K562 (cell line): ENCODE measurements around the gene BLOC1S2. TPM values are rescaled to one million over a fixed set of nuclear protein-coding genes. Genes with fewer than 3 reads are reported as not detected.
"Not testable (repeated sequence)": the region's sequence is repeated elsewhere in the genome, so short reads cannot be mapped to it uniquely, and the experiment has no call there.

Source experiments
- ATAC-seq: fragments of 200-7000 bp; cut with Tn5 transposase; 3 replicates; pipeline ENCODE4 v1.9.1; 2020; ENCODE audit warnings: moderate library complexity
- BruUV-seq: library from RNA; stranded (reverse); fragments of 400-500 nt; replicated peaks from 2 replicates; lab custom pipeline; 2021; lab: Mats Ljungman, UMichigan
- CTCF ChIA-PET: fragments of 300-600 bp; formaldehyde crosslinking; extraction: SDS; loops from one replicate; lab custom pipeline; 2021; ENCODE audit warnings: low intra/inter-chr PET ratio; lab: Yijun Ruan, JAX
- POLR2A ChIA-PET: fragments of 300-600, 350-650 bp; sonication (Branson Sonifier 250); formaldehyde crosslinking; extraction: SDS; loops from one replicate; lab custom pipeline; 2021; ENCODE audit warnings: antibody characterized with exemption, inconsistent platforms; lab: Yijun Ruan, JAX
- DNase-seq, 4 experiments: peaks; one replicate each; pipeline versions ENCODE4 v3.0.0 to v3.0.0-alpha.2; 2011 to 2018; ENCODE audit warnings: low spot score in 3 of 4, mixed read lengths in 3 of 4; ENCODE audit errors: extremely low read depth in 1 of 4
- FAIRE-seq: peaks from 2 replicates; lab custom pipeline; 2011; peaks lifted over from hg19 to GRCh38; lab: Jason Lieb, UNC
- H2AFZ ChIP-seq: 2 replicates; pipeline ENCODE4 v1.6.0; 2011; ENCODE audit warnings: low read depth, low read length, control low read depth, inconsistent platforms
- H3K27ac ChIP-seq: fragments of 200-600 bp; 3 replicates; pipeline ENCODE4 v1.8.0; 2011; ENCODE audit warnings: low read depth, mild to moderate bottlenecking, control low read depth, inconsistent platforms, low read length, moderate library complexity, mixed read lengths; ENCODE audit errors: extremely low read depth
- H3K27me3 ChIP-seq, 2 experiments: fragments of 300-600 bp in 1 of 2; 2 replicates in 1 of 2; 3 replicates in 1 of 2; pipeline versions ENCODE4 v1.6.0 to v1.8.0; 2011; ENCODE audit warnings: inconsistent platforms in 2 of 2, low read length in 2 of 2, mild to moderate bottlenecking in 1 of 2, mixed read lengths in 1 of 2, moderate library complexity in 1 of 2; ENCODE audit not compliant: control insufficient read depth in 2 of 2, insufficient read depth in 2 of 2
- H3K36me3 ChIP-seq: fragments of 300-600 bp; 3 replicates; pipeline ENCODE4 v1.8.0; 2011; ENCODE audit warnings: mild to moderate bottlenecking, low read length, inconsistent platforms; ENCODE audit not compliant: control insufficient read depth, insufficient read depth
- H3K4me1 ChIP-seq, 2 experiments: fragments of 200-600 bp in 1 of 2; replicated peaks in 1 of 2; 2 replicates in 1 of 2; 3 replicates in 1 of 2; pipeline versions ENCODE4 v1.5.1 to v1.8.0; 2011; ENCODE audit warnings: inconsistent platforms in 2 of 2, low read length in 2 of 2, mild to moderate bottlenecking in 1 of 2, mixed read lengths in 1 of 2, moderate library complexity in 1 of 2; ENCODE audit not compliant: control insufficient read depth in 2 of 2, insufficient read depth in 2 of 2
- H3K4me2 ChIP-seq: 2 replicates; pipeline ENCODE4 v1.6.1; 2011; ENCODE audit warnings: low read length, control low read depth, inconsistent platforms, mixed read lengths; ENCODE audit not compliant: insufficient read depth
- H3K4me3 ChIP-seq: fragments of 200-600 bp; sonication (generic), shearing (Covaris generic); 2 replicates; pipeline ENCODE4 v1.5.1; 2016; ENCODE audit warnings: control low read depth, inconsistent platforms
- H3K79me2 ChIP-seq: fragments of 200-600 bp; 3 replicates; pipeline ENCODE4 v1.8.0; 2011; ENCODE audit warnings: low read length, inconsistent platforms; ENCODE audit not compliant: control insufficient read depth, insufficient read depth
- H3K9ac ChIP-seq, 2 experiments: 2 replicates each; pipeline versions ENCODE4 v1.6.0 to v1.6.1; 2011; ENCODE audit warnings: low read depth in 2 of 2, low read length in 2 of 2, control low read depth in 1 of 2, inconsistent platforms in 1 of 2, mild to moderate bottlenecking in 1 of 2, mixed read lengths in 1 of 2; ENCODE audit not compliant: insufficient read depth in 1 of 2
- H3K9me1 ChIP-seq: one replicate; pipeline ENCODE4 v1.6.0; 2011; ENCODE audit warnings: inconsistent platforms, mild to moderate bottlenecking, low read length, moderate library complexity; ENCODE audit not compliant: control insufficient read depth, insufficient read depth
- H3K9me3 ChIP-seq: replicated peaks from 2 replicates; pipeline ENCODE4 v1.5.1; 2011; ENCODE audit warnings: low read depth, low read length, inconsistent platforms; ENCODE audit not compliant: control insufficient read depth, insufficient read depth
- H4K20me1 ChIP-seq: replicated peaks from 2 replicates; pipeline ENCODE4 v1.6.1; 2011; ENCODE audit warnings: low read length, inconsistent platforms, mixed read lengths; ENCODE audit not compliant: control insufficient read depth, insufficient read depth
- E2F1 ChIP-seq: sonication (generic); formaldehyde crosslinking; IDR thresholded peaks from 2 replicates; pipeline ENCODE4 v1.8.1; 2023; ENCODE audit warnings: mild to moderate bottlenecking, missing genetic modification reagents, moderate library complexity
- FOSL1 ChIP-seq: fragments of 200-800 bp; sonication (Bioruptor generic); conservative IDR thresholded peaks from 2 replicates; pipeline ENCODE4 v1.6.1; 2016; ENCODE audit warnings: missing genetic modification characterization, missing compliant biosample characterization
- HINFP ChIP-seq: fragments of 450-650 bp; conservative IDR thresholded peaks from 2 replicates; pipeline ENCODE4 v1.6.1; 2016; ENCODE audit warnings: missing genetic modification characterization, low read depth, mild to moderate bottlenecking, control low read depth, missing compliant biosample characterization
- NFATC3 ChIP-seq: fragments of 450-650 bp; IDR thresholded peaks from 2 replicates; pipeline ENCODE4 v1.6.1; 2017; ENCODE audit warnings: mild to moderate bottlenecking
- RBM22 ChIP-seq: fragments of 200-400 bp; formaldehyde crosslinking; IDR thresholded peaks from 2 replicates; pipeline ENCODE4 v1.6.1; 2018; ENCODE audit warnings: low read length, low read depth; ENCODE audit not compliant: poor library complexity, severe bottlenecking
- UBTF ChIP-seq, 2 experiments: IDR thresholded peaks; 2 replicates each; pipeline ENCODE4 v1.6.1; 2012; ENCODE audit warnings: improper control_type of control experiment in 2 of 2, low read depth in 2 of 2, low read length in 2 of 2, borderline replicate concordance in 1 of 2
- ZNF140 ChIP-seq: fragments of 250-450 bp; sonication (Bioruptor Pico); IDR thresholded peaks from 2 replicates; pipeline ENCODE4 v1.8.0; 2021; ENCODE audit warnings: moderate library complexity, mild to moderate bottlenecking, inconsistent platforms
- ZNF830 ChIP-seq: fragments of 250-450 bp; sonication (Bioruptor Pico); IDR thresholded peaks from 2 replicates; pipeline ENCODE4 v1.5.0; 2021; ENCODE audit warnings: mild to moderate bottlenecking
- WGBS: fragments of 100-300 bp; shearing (Covaris generic); methylation state at CpG from one replicate; pipeline ENCODE4 v1.1.6; 2016; ENCODE audit warnings: low coverage, mixed read lengths; ENCODE audit not compliant: insufficient coverage; ENCODE audit errors: missing lambda C conversion rate; 5-methylcytosine and 5-hydroxymethylcytosine counted together
- in situ Hi-C: fragments of 300-500 bp; cut with MboI; formaldehyde crosslinking; loops from 4 replicates; pipeline ENCODE4 v1.15.0; 2018; ENCODE audit warnings: inconsistent platforms, mixed read lengths
- intact Hi-C: fragments of 100-400 bp; cut with micrococcal nuclease; formaldehyde crosslinking; loops from 2 replicates; pipeline ENCODE4 v1.14.2; 2022
- polyA plus RNA-seq, 8 experiments: library from polyadenylated mRNA; depleted of rRNA in 4 of 8; stranded (reverse) in 5 of 8; unstranded in 3 of 8; fragments of >200 nt; fragmentation: Nextera tagmentation in 2 of 8; fragmentation: Illumina TruSeq in 1 of 8; extraction: Ambion mirVana in 2 of 8; extraction: Trizol in 1 of 8; gene quantifications; 2 replicates each; pipeline versions ENCODE4 v1.2.1 to v1.2.3, GENCODE V29; 2011 to 2014; ENCODE audit warnings: inconsistent platforms in 1 of 8, missing spikeins in 1 of 8
- total RNA-seq, 7 experiments: library from RNA; depleted of rRNA in 6 of 7; stranded (reverse); fragments of >200 nt in 6 of 7; fragmentation: Illumina TruSeq in 2 of 7; extraction: Trizol in 2 of 7; gene quantifications; 2 replicates each; pipeline versions ENCODE4 v1.2.1 to v1.2.3, GENCODE V29; 2011 to 2021; ENCODE audit warnings: low replicate concordance in 1 of 7

BLOC1S2 gene
- total and polyA plus RNA-seq, 9 of the 15 experiments (the other 6 are each of a cell fraction or from before 2014, with no cell fraction given) = 29.5 to 45.8 (median 34.9) TPM

- Histone ChIP-seq H3K4me2 (no peak overlapping the region), H3K79me2 (peaks cover 32% of the 10 kb centered on the region), H3K9me1 (no peaks in the 10 kb centered on the region), H3K9ac (no peak overlapping the region), H3K27me3 (no peaks in the 10 kb centered on the region), H3K9me3 (no peaks in the 10 kb centered on the region), H3K4me3 (no peak overlapping the region), H3K36me3 (peaks cover 7% of the 10 kb centered on the region; the same call in 1 of the 3 replicates), H3K4me1 (peaks cover 15 to 17% of the 10 kb centered on the region in 2 experiments; a peak in 4 of 5 replicates), H2AFZ (no peak overlapping the region; the same call in 1 of the 2 replicates), H4K20me1 (no peaks in the 10 kb centered on the region), H3K27ac (no peak overlapping the region)
- WGBS = 98% methylated on average over 4 of the region's 6 CpGs
- BruUV-seq = no TSS peak
- TF ChIP-seq HINFP (tag) (no peak), RBM22 (no peak), E2F1 (CRISPR knock-in tag) (no peak), ZNF140 (CRISPR knock-in tag) (no peak), ZNF830 (CRISPR knock-in tag) (no peak), NFATC3 (no peak), UBTF (IDR thresholded peaks at IDR 0.05; ENCODE audit: borderline replicate concordance in 1 of 2, low read depth in 2 of 2, low read length in 2 of 2) (no peak), FOSL1 (tag) (no peak)
- intact Hi-C loops (no loop called here), in situ Hi-C loops (no loop called here)
- CTCF ChIA-PET = no interaction called here
- FAIRE-seq = no peak
- POLR2A ChIA-PET = interaction anchor here (0.9 to 2.4 kb wide), 2 partner anchors 10 to 13 kb away, joined by 3 to 11 read pairs; no protein-coding TSS in a partner anchor
- ATAC-seq = no peak
- no peak for DNase-seq
Measured at GRCh38 chr10:100287756-100288155, 1.3 kb upstream of the BLOC1S2 start.

- 60% methylated on average over 11 of the region's 12 CpGs for WGBS
Measured at GRCh38 chr10:100285326-100285725, 1.2 kb downstream of the BLOC1S2 start.

More at GRCh38 chr10:100285326-100285725, 1.2 kb downstream of the BLOC1S2 start:
- intact Hi-C loops, ATAC-seq, H2AFZ ChIP-seq, BruUV-seq, CTCF ChIA-PET, H3K9me1 ChIP-seq, FAIRE-seq, in situ Hi-C loops, H4K20me1 ChIP-seq, H3K9me3 ChIP-seq, DNase-seq, H3K27me3 ChIP-seq: not testable (repeated sequence)
- peak overlapping the region; percentile 82; the same call in 2 of the 3 replicates for H3K27ac ChIP-seq
- H3K9ac ChIP-seq = peak overlapping the region; percentile 52 to 83; a peak in 3 of 4 replicates
- peaks cover 36% of the 10 kb centered on the region for H3K79me2 ChIP-seq
- POLR2A ChIA-PET = interaction anchor here (0.6 to 2.4 kb wide), 2 partner anchors 12 to 200 kb away, joined by 3 to 11 read pairs; no protein-coding TSS in a partner anchor
- peak overlapping the region; percentile 99 for H3K4me2 ChIP-seq
- H3K36me3 ChIP-seq = peaks cover 24% of the 10 kb centered on the region; the same call in 1 of the 3 replicates
- H3K4me3 ChIP-seq = peak overlapping the region; percentile 91
- H3K4me1 ChIP-seq = peaks cover 15 to 17% of the 10 kb centered on the region in 2 experiments; a peak in 4 of 5 replicates
